OCI-LY7 (cell line): ENCODE measurements around the gene GSG1L. TPM values are rescaled to one million over a fixed set of nuclear protein-coding genes. Genes with fewer than 3 reads are reported as not detected.

ENCODE experiments used
- BruUV-seq: library from RNA; stranded (reverse); fragments of 400-500 nt; replicated peaks from 2 replicates; lab custom pipeline; 2021; lab: Mats Ljungman, UMichigan
- CTCF ChIA-PET: fragments of 300-600 bp; sonication (Branson Sonifier 250); formaldehyde crosslinking; loops from one replicate; lab custom pipeline; 2022; ENCODE audit warnings: antibody characterized with exemption; ENCODE audit not compliant: unreplicated experiment; lab: Charles Lee
- POLR2A ChIA-PET: fragments of 300-600 bp; sonication (Branson Sonifier 250); formaldehyde crosslinking; loops from one replicate; lab custom pipeline; 2022; ENCODE audit warnings: antibody characterized with exemption; lab: Charles Lee
- DNase-seq: peaks from one replicate; pipeline ENCODE4 v3.0.0-alpha.2; 2015; ENCODE audit warnings: low spot score
- H2AFZ ChIP-seq: fragments of 200-600 bp; sonication (generic), shearing (Covaris generic); 2 replicates; pipeline ENCODE4 v1.6.1; 2014; ENCODE audit warnings: mild to moderate bottlenecking, antibody characterized with exemption, low read length, moderate library complexity
- H3K27ac ChIP-seq: fragments of 200-600 bp; sonication (generic); 2 replicates; pipeline ENCODE4 v1.5.1; 2014; ENCODE audit warnings: mixed run types, low read depth, mild to moderate bottlenecking, moderate library complexity, low read length, inconsistent platforms; ENCODE audit not compliant: poor library complexity, severe bottlenecking
- H3K36me3 ChIP-seq: fragments of 200-600 bp; sonication (generic); 2 replicates; pipeline ENCODE4 v1.6.1; 2014; ENCODE audit warnings: mild to moderate bottlenecking, antibody characterized with exemption, low read length, moderate library complexity, mixed read lengths; ENCODE audit not compliant: insufficient read depth
- H3K4me1 ChIP-seq: fragments of 200-600 bp; sonication (generic); 2 replicates; pipeline ENCODE4 v1.5.1; 2014; ENCODE audit warnings: mild to moderate bottlenecking, low read length; ENCODE audit not compliant: insufficient read depth, poor library complexity, severe bottlenecking
- H3K4me2 ChIP-seq: fragments of 200-600 bp; sonication (generic); 2 replicates; pipeline ENCODE4 v1.6.1; 2014; ENCODE audit warnings: mild to moderate bottlenecking, low read length
- H3K4me3 ChIP-seq: fragments of 200-600 bp; sonication (generic); 2 replicates; pipeline ENCODE4 v1.5.1; 2014; ENCODE audit warnings: mild to moderate bottlenecking, low read depth, low read length; ENCODE audit not compliant: poor library complexity, severe bottlenecking
- H3K79me2 ChIP-seq: fragments of 200-600 bp; sonication (generic); 2 replicates; pipeline ENCODE4 v1.6.1; 2016; ENCODE audit warnings: low read depth, mild to moderate bottlenecking, low read length, moderate library complexity, mixed read lengths; ENCODE audit not compliant: insufficient read depth
- H3K9me2 ChIP-seq: fragments of 200-600 bp; sonication (generic); 2 replicates; pipeline ENCODE4 v1.6.1; 2016; ENCODE audit warnings: mild to moderate bottlenecking, low read length, mixed read lengths; ENCODE audit not compliant: insufficient read depth
- H3K9me3 ChIP-seq: fragments of 200-600 bp; sonication (generic); 2 replicates; pipeline ENCODE4 v1.6.1; 2014; ENCODE audit warnings: mild to moderate bottlenecking, mixed run types, low read length, mixed read lengths
- H4K20me1 ChIP-seq: fragments of 200-600 bp; sonication (generic); 2 replicates; pipeline ENCODE4 v1.6.1; 2014; ENCODE audit warnings: mild to moderate bottlenecking, antibody characterized with exemption, low read length, moderate library complexity, mixed read lengths; ENCODE audit not compliant: insufficient read depth
- EZH2phosphoT487 ChIP-seq: fragments of 200-600 bp; sonication (generic); IDR thresholded peaks from 2 replicates; pipeline ENCODE4 v1.6.1; 2018; ENCODE audit warnings: low read depth, borderline replicate concordance, mild to moderate bottlenecking, mixed run types, antibody characterized with exemption, low read length, moderate library complexity, mixed read lengths
- intact Hi-C: fragments of 100-400 bp; cut with micrococcal nuclease; formaldehyde crosslinking; loops from one replicate; pipeline ENCODE4 v1.10.0; 2022; ENCODE audit not compliant: unreplicated experiment
- total RNA-seq, 2 experiments: library from RNA; depleted of rRNA in 1 of 2; stranded (reverse); fragments of >200 nt in 1 of 2; shearing (Covaris generic) in 1 of 2; gene quantifications; 2 replicates each; pipeline ENCODE4 v1.2.3, GENCODE V29; 2014 to 2022
- TF ChIP-seq, protein P1 (sequence below): fragments of 200-600 bp; sonication (generic); conservative IDR thresholded peaks from 2 replicates; pipeline ENCODE4 v1.5.1; 2014; ENCODE audit warnings: mild to moderate bottlenecking, antibody characterized with exemption, low read length, moderate library complexity, mixed read lengths

The GSG1L gene
- total RNA-seq, 2 experiments from 2014 or later, result not detected

GRCh38 chr16:27766236-27766925, 297.1 kb downstream of the GSG1L start:
- Histone ChIP-seq H4K20me1 (no peaks in the 10 kb centered on the region), H3K4me1 (no peaks in the 10 kb centered on the region), H3K79me2 (no peaks in the 10 kb centered on the region), H3K27ac (no peak overlapping the region), H3K4me3 (no peak overlapping the region), H3K9me3 (no peaks in the 10 kb centered on the region), H3K4me2 (no peak overlapping the region), H3K9me2 (no peaks in the 10 kb centered on the region), H3K36me3 (no peaks in the 10 kb centered on the region), H2AFZ (no peak overlapping the region)
- TF ChIP-seq, protein P1, sequence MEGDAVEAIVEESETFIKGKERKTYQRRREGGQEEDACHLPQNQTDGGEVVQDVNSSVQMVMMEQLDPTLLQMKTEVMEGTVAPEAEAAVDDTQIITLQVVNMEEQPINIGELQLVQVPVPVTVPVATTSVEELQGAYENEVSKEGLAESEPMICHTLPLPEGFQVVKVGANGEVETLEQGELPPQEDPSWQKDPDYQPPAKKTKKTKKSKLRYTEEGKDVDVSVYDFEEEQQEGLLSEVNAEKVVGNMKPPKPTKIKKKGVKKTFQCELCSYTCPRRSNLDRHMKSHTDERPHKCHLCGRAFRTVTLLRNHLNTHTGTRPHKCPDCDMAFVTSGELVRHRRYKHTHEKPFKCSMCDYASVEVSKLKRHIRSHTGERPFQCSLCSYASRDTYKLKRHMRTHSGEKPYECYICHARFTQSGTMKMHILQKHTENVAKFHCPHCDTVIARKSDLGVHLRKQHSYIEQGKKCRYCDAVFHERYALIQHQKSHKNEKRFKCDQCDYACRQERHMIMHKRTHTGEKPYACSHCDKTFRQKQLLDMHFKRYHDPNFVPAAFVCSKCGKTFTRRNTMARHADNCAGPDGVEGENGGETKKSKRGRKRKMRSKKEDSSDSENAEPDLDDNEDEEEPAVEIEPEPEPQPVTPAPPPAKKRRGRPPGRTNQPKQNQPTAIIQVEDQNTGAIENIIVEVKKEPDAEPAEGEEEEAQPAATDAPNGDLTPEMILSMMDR, result no peak
- no peak for TF ChIP-seq EZH2phosphoT487
- no peak for DNase-seq
- POLR2A ChIA-PET, result no interaction called here
- CTCF ChIA-PET, result no interaction called here
- intact Hi-C loops, result no loop called here
- BruUV-seq, result no TSS peak

- Histone ChIP-seq H3K4me3 (no peak overlapping the region), H3K4me2 (no peak overlapping the region), H3K9me3 (no peaks in the 10 kb centered on the region), H3K4me1 (no peaks in the 10 kb centered on the region), H3K36me3 (no peaks in the 10 kb centered on the region), H4K20me1 (no peaks in the 10 kb centered on the region), H2AFZ (no peak overlapping the region), H3K9me2 (no peaks in the 10 kb centered on the region), H3K27ac (no peak overlapping the region), H3K79me2 (no peaks in the 10 kb centered on the region)
- no peak for TF ChIP-seq EZH2phosphoT487
- TF ChIP-seq, protein P1, result no peak
- BruUV-seq, result no TSS peak
- intact Hi-C loops, result no loop called here
- ChIA-PET POLR2A (interaction anchor here (0.8 kb wide), 1 partner anchor 107 kb away, joined by 3 read pairs; no protein-coding TSS in a partner anchor), CTCF (no interaction called here)
- DNase-seq, result no peak
Measured at GRCh38 chr16:27764869-27765675, 298.4 kb downstream of the GSG1L start.
